ENCODE results near the gene ZMYND11.
"Not testable (repeated sequence)": the region's sequence is repeated elsewhere in the genome, so short reads cannot be mapped to it uniquely, and the experiment has no call there.

The ZMYND11 gene

GRCh38 chr10:154348-154747 is 19.1 kb downstream of the ZMYND11 start:
- H3K9me3 ChIP-seq (ENCODE audit: control insufficient read depth in 5 of 5, low read length in 5 of 5) = no peaks in the 10 kb centered on the region
- no peaks in the 10 kb centered on the region for H3K27me3 ChIP-seq (ENCODE audit: control insufficient read depth in 5 of 5, insufficient read depth in 4 of 5, low read length in 5 of 5)
- no peaks in the 10 kb centered on the region for H3K4me1 ChIP-seq (ENCODE audit: control insufficient read depth in 5 of 5, insufficient read depth in 5 of 5, low read length in 5 of 5)
- no peaks in the 10 kb centered on the region for H3K36me3 ChIP-seq (ENCODE audit: control insufficient read depth in 5 of 5, insufficient read depth in 5 of 5, low read length in 5 of 5)
- no peak overlapping the region for H3K4me3 ChIP-seq (ENCODE audit: low read depth in 1 of 5, low read length in 5 of 5)
- no peak overlapping the region for H3K27ac ChIP-seq (ENCODE audit: low read depth, low read length)
- H3K9ac ChIP-seq (ENCODE audit: low read length in 5 of 5) = no peak overlapping the region

DNA sequence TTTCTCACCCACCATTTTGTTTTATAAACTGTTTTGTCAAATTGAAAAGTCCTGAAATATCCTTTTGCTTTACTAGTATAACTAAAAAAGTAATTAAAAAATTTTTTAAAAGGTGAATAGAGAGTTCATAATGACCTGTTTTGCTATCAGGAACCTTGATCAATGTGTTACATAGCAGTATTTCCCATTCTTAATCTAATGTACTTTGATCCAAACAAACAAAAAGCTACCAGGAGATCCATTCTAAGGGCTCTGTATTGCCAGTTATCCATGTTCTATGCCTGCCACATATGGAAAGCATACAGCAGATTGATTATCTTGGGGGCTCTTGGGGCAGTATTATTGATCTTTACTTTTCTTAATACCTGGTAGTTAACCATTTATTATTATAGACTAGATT is 32.1 kb downstream of the ZMYND11 start:
- Histone ChIP-seq H3K27ac (ENCODE audit: low read depth, low read length) (no peak overlapping the region), H3K27me3 (ENCODE audit: control insufficient read depth in 5 of 5, insufficient read depth in 4 of 5, low read length in 5 of 5) (no peaks in the 10 kb centered on the region), H3K4me1 (ENCODE audit: control insufficient read depth in 5 of 5, insufficient read depth in 5 of 5, low read length in 5 of 5) (peaks cover 0 to 26% (median 8%) of the 10 kb centered on the region in 5 donors), H3K9me3 (ENCODE audit: control insufficient read depth in 5 of 5, low read length in 5 of 5) (no peaks in the 10 kb centered on the region), H3K9ac (ENCODE audit: low read length in 5 of 5) (no peak overlapping the region), H3K36me3 (ENCODE audit: control insufficient read depth in 5 of 5, insufficient read depth in 5 of 5, low read length in 5 of 5) (peaks cover 0 to 4% (median 0%) of the 10 kb centered on the region in 5 donors), H3K4me3 (ENCODE audit: low read depth in 1 of 5, low read length in 5 of 5) (no peak overlapping the region)

DNA sequence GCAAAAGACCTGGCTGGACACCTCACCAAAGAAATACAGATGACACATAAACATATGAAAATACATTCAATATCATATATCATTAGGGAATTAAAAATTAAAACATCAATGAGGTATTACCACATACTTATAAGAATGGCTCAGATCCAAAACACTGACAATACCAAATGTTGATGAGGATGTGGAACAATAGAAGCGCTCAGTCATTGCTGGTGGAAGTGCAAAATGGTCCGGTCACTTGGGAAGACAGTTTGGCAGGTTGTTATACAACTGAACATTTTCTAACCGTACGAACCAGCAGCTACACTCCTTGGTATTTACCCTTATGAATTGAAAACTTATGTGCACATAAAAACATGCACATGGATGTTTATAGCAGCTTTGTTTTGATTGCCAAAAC is 38.5 kb downstream of the ZMYND11 start:
- H3K9ac ChIP-seq (ENCODE audit: low read length in 5 of 5) = no peak overlapping the region
- no peaks in the 10 kb centered on the region for H3K9me3 ChIP-seq (ENCODE audit: control insufficient read depth in 5 of 5, low read length in 5 of 5)
- H3K27me3 ChIP-seq (ENCODE audit: control insufficient read depth in 5 of 5, insufficient read depth in 4 of 5, low read length in 5 of 5) = no peaks in the 10 kb centered on the region
- peaks cover 0 to 7% (median 5%) of the 10 kb centered on the region in 5 donors for H3K4me1 ChIP-seq (ENCODE audit: control insufficient read depth in 5 of 5, insufficient read depth in 5 of 5, low read length in 5 of 5)
- H3K4me3 ChIP-seq (ENCODE audit: low read depth in 1 of 5, low read length in 5 of 5) = no peak overlapping the region
- no peak overlapping the region for H3K27ac ChIP-seq (ENCODE audit: low read depth, low read length)
- no peaks in the 10 kb centered on the region for H3K36me3 ChIP-seq (ENCODE audit: control insufficient read depth in 5 of 5, insufficient read depth in 5 of 5, low read length in 5 of 5)

DNA sequence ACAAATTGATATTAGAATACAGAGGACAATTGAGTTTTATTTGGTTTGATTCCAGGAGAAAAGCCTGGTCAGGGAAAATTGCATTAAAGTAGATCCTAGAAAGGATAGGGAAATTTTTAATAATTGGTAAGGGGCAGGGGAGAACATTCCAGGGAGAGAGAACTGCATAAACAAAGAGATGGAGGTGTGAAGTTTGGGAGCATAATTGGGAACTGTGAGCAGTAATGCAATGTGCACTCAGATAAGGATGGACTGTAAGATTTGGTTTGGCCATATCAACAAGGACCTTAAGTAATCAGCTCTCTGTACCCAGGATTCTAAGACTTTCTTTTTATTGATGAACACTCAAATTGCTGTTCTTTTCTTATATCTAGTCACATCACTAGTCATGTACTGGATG is 41.4 kb downstream of the ZMYND11 start:
- no peaks in the 10 kb centered on the region for H3K27me3 ChIP-seq (ENCODE audit: control insufficient read depth in 5 of 5, insufficient read depth in 4 of 5, low read length in 5 of 5)
- no peak overlapping the region for H3K4me3 ChIP-seq (ENCODE audit: low read depth in 1 of 5, low read length in 5 of 5)
- peaks cover 0 to 5% (median 3%) of the 10 kb centered on the region in 5 donors for H3K36me3 ChIP-seq (ENCODE audit: control insufficient read depth in 5 of 5, insufficient read depth in 5 of 5, low read length in 5 of 5)
- no peaks in the 10 kb centered on the region for H3K9me3 ChIP-seq (ENCODE audit: control insufficient read depth in 5 of 5, low read length in 5 of 5)
- H3K4me1 ChIP-seq (ENCODE audit: control insufficient read depth in 5 of 5, insufficient read depth in 5 of 5, low read length in 5 of 5) = peaks cover 0 to 6% (median 0%) of the 10 kb centered on the region in 5 donors
- H3K27ac ChIP-seq (ENCODE audit: low read depth, low read length) = no peak overlapping the region
- H3K9ac ChIP-seq (ENCODE audit: low read length in 5 of 5) = no peak overlapping the region

- peaks cover 0 to 13% (median 0%) of the 10 kb centered on the region in 5 donors for H3K4me1 ChIP-seq (ENCODE audit: control insufficient read depth in 5 of 5, insufficient read depth in 5 of 5, low read length in 5 of 5)
- peaks cover under 1 to 15% (median 11%) of the 10 kb centered on the region in 5 donors for H3K36me3 ChIP-seq (ENCODE audit: control insufficient read depth in 5 of 5, insufficient read depth in 5 of 5, low read length in 5 of 5)
- H3K27me3 ChIP-seq (ENCODE audit: control insufficient read depth in 5 of 5, insufficient read depth in 4 of 5, low read length in 5 of 5) = no peaks in the 10 kb centered on the region
- H3K9ac ChIP-seq (ENCODE audit: low read length in 5 of 5) = no peak overlapping the region
- peaks cover 0 to 2% (median 0%) of the 10 kb centered on the region in 5 donors for H3K9me3 ChIP-seq (ENCODE audit: control insufficient read depth in 5 of 5, low read length in 5 of 5)
- H3K27ac ChIP-seq (ENCODE audit: low read depth, low read length) = no peak overlapping the region
- no peak overlapping the region for H3K4me3 ChIP-seq (ENCODE audit: low read depth in 1 of 5, low read length in 5 of 5)
These were observed 43.0 kb downstream of the ZMYND11 start for GRCh38 chr10:178208-178607.

- Histone ChIP-seq H3K27me3 (ENCODE audit: control insufficient read depth in 5 of 5, insufficient read depth in 4 of 5, low read length in 5 of 5) (no peaks in the 10 kb centered on the region), H3K27ac (ENCODE audit: low read depth, low read length) (no peak overlapping the region), H3K36me3 (ENCODE audit: control insufficient read depth in 5 of 5, insufficient read depth in 5 of 5, low read length in 5 of 5) (peaks cover 3 to 18% (median 14%) of the 10 kb centered on the region in 5 donors), H3K4me1 (ENCODE audit: control insufficient read depth in 5 of 5, insufficient read depth in 5 of 5, low read length in 5 of 5) (peaks cover 0 to 13% (median 0%) of the 10 kb centered on the region in 5 donors), H3K4me3 (ENCODE audit: low read depth in 1 of 5, low read length in 5 of 5) (no peak overlapping the region), H3K9me3 (ENCODE audit: control insufficient read depth in 5 of 5, low read length in 5 of 5) (peaks cover 0 to 4% (median 2%) of the 10 kb centered on the region in 5 donors), H3K9ac (ENCODE audit: low read length in 5 of 5) (no peak overlapping the region)
These were observed 43.5 kb downstream of the ZMYND11 start for GRCh38 chr10:178723-179122.

- H3K4me3 ChIP-seq (ENCODE audit: low read depth in 1 of 5, low read length in 5 of 5) = peak overlapping the region in 1 of 5 donors; percentile 6
- H3K36me3 ChIP-seq (ENCODE audit: control insufficient read depth in 5 of 5, insufficient read depth in 5 of 5, low read length in 5 of 5) = peaks cover 3 to 22% (median 15%) of the 10 kb centered on the region in 5 donors
- H3K4me1 ChIP-seq (ENCODE audit: control insufficient read depth in 5 of 5, insufficient read depth in 5 of 5, low read length in 5 of 5) = peaks cover 0 to 7% (median 0%) of the 10 kb centered on the region in 5 donors
- no peak overlapping the region for H3K9ac ChIP-seq (ENCODE audit: low read length in 5 of 5)
- peaks cover 0 to 15% (median 7%) of the 10 kb centered on the region in 5 donors for H3K9me3 ChIP-seq (ENCODE audit: control insufficient read depth in 5 of 5, low read length in 5 of 5)
- no peaks in the 10 kb centered on the region for H3K27me3 ChIP-seq (ENCODE audit: control insufficient read depth in 5 of 5, insufficient read depth in 4 of 5, low read length in 5 of 5)
- H3K27ac ChIP-seq (ENCODE audit: low read depth, low read length) = no peak overlapping the region
These were observed 47.4 kb downstream of the ZMYND11 start for GRCh38 chr10:182441-183201.

- H3K4me1 ChIP-seq (ENCODE audit: control insufficient read depth in 5 of 5, insufficient read depth in 5 of 5, low read length in 5 of 5) = peaks cover 0 to 7% (median 0%) of the 10 kb centered on the region in 5 donors
- no peak overlapping the region for H3K27ac ChIP-seq (ENCODE audit: low read depth, low read length)
- H3K27me3 ChIP-seq (ENCODE audit: control insufficient read depth in 5 of 5, insufficient read depth in 4 of 5, low read length in 5 of 5) = no peaks in the 10 kb centered on the region
- peaks cover 3 to 25% (median 15%) of the 10 kb centered on the region in 5 donors for H3K36me3 ChIP-seq (ENCODE audit: control insufficient read depth in 5 of 5, insufficient read depth in 5 of 5, low read length in 5 of 5)
- peak overlapping the region in 1 of 5 donors; percentile 15 for H3K4me3 ChIP-seq (ENCODE audit: low read depth in 1 of 5, low read length in 5 of 5)
- no peak overlapping the region for H3K9ac ChIP-seq (ENCODE audit: low read length in 5 of 5)
- peaks cover 0 to 15% (median 7%) of the 10 kb centered on the region in 5 donors for H3K9me3 ChIP-seq (ENCODE audit: control insufficient read depth in 5 of 5, low read length in 5 of 5)
These were observed 48.9 kb downstream of the ZMYND11 start for GRCh38 chr10:184174-184573.

DNA sequence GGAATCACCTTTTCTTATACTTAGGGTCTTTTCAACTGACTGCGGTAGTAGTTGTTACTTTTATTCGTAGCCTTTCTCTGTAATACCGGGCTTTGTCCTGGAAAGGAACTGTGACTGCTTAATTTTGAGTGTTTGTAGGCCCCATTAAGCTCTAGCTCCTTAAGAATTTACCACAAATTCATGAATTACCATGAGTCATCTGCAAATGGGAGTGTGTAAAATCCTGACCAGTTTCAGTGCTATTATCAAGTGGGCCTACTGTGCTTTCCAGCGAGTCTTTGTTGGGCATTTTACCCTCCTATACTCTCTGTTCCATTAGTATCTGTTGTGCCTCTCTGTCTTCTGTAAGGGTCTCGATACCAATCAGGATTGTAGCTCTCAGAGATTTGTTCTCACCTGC is 49.7 kb downstream of the ZMYND11 start:
- Histone ChIP-seq H3K9me3 (ENCODE audit: control insufficient read depth in 5 of 5, low read length in 5 of 5) (peaks cover 0 to 15% (median 7%) of the 10 kb centered on the region in 5 donors), H3K4me3 (ENCODE audit: low read depth in 1 of 5, low read length in 5 of 5) (no peak overlapping the region), H3K4me1 (ENCODE audit: control insufficient read depth in 5 of 5, insufficient read depth in 5 of 5, low read length in 5 of 5) (peaks cover 0 to 7% (median 0%) of the 10 kb centered on the region in 5 donors), H3K36me3 (ENCODE audit: control insufficient read depth in 5 of 5, insufficient read depth in 5 of 5, low read length in 5 of 5) (peaks cover 3 to 32% (median 15%) of the 10 kb centered on the region in 5 donors), H3K27me3 (ENCODE audit: control insufficient read depth in 5 of 5, insufficient read depth in 4 of 5, low read length in 5 of 5) (no peaks in the 10 kb centered on the region), H3K27ac (ENCODE audit: low read depth, low read length) (no peak overlapping the region), H3K9ac (ENCODE audit: low read length in 5 of 5) (no peak overlapping the region)

DNA sequence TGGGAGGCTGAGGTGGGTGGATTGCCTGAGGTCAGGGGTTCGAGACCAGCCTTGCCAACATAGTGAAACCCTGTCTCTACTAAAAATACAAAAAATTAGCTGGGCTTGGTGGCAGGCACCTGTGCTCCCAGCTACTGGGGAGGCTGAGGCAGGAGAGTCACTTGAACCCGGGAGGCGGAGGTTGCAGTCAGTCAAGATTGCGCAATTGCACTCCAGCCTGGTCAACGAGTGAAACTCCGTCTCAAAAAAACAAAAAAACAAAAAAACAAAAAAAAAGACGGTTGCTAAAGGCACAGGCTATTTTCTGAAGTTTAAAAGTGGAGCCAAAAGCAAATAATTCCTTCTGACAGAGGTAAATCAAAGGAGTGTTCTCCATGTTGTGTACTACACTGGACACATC is 50.3 kb downstream of the ZMYND11 start:
- H3K9ac ChIP-seq (ENCODE audit: low read length in 5 of 5); H3K4me3 ChIP-seq (ENCODE audit: low read depth in 1 of 5, low read length in 5 of 5); H3K27me3 ChIP-seq (ENCODE audit: control insufficient read depth in 5 of 5, insufficient read depth in 4 of 5, low read length in 5 of 5); H3K27ac ChIP-seq (ENCODE audit: low read depth, low read length); H3K4me1 ChIP-seq (ENCODE audit: control insufficient read depth in 5 of 5, insufficient read depth in 5 of 5, low read length in 5 of 5): not testable (repeated sequence)
- peaks cover 6 to 33% (median 19%) of the 10 kb centered on the region in 5 donors for H3K36me3 ChIP-seq (ENCODE audit: control insufficient read depth in 5 of 5, insufficient read depth in 5 of 5, low read length in 5 of 5)
- H3K9me3 ChIP-seq (ENCODE audit: control insufficient read depth in 5 of 5, low read length in 5 of 5) = peaks cover 0 to 15% (median 7%) of the 10 kb centered on the region in 5 donors

Data from subcutaneous abdominal adipose tissue (tissue), 5 donors.